ENCODE data around the gene ZNF496. TPM values are rescaled to one million over a fixed set of nuclear protein-coding genes. Genes with fewer than 3 reads are reported as not detected.
"Not testable (repeated sequence)": the region's sequence is repeated elsewhere in the genome, so short reads cannot be mapped to it uniquely, and the experiment has no call there.

Gene ZNF496
- total RNA-seq, 1 experiment from 2014 or later, result 45.0 TPM

DNA sequence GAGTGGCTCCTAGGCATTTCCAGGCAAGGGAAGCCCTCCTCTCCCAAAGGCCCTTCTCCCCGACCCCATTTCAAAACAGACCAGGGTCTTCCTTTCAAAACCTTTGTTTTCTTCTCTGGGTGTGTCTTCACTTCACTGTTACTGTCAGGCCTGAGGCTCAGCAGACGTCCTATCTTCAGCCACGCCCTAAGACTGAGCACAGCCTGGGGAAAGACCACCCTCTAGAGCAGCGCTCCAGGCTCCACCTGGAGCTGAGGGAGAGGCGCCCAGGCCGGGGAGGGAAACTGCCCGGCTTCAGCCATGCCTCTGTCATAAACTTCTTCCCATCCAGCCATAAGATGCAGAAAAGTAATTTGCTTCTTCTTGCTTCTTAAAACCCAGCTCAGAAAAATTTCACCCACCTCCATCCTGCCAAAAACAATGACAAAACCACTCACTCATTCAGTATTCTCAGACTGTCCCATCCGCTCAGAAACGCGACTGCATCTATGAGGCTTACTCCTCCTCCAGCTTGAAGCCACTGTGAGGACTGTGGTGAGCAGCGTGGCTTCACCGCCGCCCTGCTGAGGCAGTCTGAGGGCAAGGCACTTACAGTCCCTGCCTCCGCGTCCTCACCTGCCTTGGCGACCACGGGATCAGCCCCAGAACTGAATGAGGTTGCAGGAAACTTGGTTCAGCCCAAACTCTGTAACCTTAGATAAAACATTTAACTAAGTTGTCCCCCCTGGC lies 39.7 kb downstream of the ZNF496 start:
- DNase-seq (ENCODE audit: low spot score), result no peak

DNA sequence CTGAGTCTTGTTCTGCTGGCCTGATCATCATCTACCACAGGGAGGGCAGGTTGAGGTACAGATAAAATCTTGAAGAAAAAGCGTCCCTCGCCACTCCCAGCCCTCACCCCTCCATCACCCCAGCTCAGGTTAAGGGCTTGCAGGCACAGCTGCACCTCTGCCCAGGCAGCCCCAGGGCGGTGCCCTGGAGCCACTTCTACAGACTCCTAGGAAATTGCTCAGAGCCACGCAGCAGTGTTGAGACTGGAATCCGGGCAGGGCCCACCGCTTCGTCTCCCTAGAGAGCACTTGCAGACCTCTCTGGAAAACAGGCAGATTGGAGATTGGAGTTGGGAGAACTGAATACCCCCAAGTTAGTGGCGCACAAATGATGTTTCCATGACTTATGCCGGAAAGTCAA lies 40.5 kb downstream of the ZNF496 start:
- DNase-seq (ENCODE audit: low spot score), result no peak

DNA sequence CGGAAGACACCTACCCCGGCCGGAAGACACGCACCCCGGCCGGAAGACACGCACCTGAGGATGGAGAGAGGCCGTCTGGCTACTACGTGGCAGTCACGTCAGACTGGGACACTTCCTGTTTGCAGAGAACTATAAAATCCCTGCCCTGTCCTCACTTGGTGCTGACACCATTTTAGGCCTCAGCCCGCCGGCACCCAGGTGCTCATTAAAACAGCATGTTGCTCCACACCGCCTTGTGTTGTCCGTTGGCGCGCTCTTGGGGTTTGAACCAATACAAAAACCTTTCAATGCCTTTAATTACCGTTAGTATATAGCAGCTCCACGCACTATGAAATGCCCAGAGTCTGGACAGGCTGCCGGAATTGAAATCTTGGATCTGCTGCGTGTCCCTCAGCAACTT lies 41.1 kb downstream of the ZNF496 start:
- no peak for DNase-seq (ENCODE audit: low spot score)

DNA sequence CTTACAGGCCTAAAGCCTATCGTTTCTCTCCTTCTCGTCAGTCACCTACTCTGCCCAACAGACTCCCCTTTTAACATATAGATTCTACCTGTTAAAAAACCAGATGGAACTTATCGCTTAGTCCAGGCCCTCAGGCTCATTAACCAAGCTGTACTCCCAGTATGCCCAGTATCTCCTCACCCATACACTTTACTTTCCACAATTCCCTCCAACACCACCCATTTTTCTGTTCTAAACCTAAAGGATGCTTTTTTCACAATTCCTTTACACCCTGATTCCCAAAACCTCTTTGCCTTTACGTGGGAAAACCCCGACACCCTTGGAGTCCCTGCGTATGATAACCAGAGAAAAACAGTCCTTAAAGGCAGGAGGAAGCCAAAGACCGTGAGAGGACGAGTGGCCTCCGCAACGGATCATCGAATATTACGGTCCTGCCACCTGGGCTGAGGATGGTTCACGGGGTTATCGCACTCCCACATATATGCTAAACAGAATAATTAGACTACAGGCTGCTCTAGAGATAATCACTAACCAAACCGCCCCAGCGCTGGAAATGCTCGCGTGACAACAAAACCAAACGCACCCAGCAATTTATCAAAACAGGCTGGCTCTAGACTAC lies 42.3 kb downstream of the ZNF496 start:
- DNase-seq (ENCODE audit: low spot score), result not testable (repeated sequence)

DNA sequence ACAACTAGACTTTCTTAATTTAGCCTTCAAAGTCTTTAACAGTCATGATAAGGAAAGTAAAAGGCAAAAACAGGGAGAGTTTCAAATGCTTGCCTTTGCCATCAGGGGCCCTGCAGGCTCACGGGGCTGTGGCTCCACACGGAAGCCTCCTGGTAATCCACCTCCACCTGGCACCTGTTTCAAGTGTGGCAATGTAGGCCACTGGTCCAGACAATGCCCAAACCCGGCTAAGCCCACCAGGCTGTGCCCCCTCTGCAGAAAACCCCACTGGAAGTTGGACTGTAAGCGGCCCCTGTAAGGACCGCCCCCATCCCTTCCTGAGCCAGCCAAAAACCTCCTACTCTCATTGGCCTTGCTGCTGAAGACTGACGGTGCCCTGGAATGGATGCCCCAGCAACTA lies 43.3 kb downstream of the ZNF496 start:
- no peak for DNase-seq (ENCODE audit: low spot score)

DNA sequence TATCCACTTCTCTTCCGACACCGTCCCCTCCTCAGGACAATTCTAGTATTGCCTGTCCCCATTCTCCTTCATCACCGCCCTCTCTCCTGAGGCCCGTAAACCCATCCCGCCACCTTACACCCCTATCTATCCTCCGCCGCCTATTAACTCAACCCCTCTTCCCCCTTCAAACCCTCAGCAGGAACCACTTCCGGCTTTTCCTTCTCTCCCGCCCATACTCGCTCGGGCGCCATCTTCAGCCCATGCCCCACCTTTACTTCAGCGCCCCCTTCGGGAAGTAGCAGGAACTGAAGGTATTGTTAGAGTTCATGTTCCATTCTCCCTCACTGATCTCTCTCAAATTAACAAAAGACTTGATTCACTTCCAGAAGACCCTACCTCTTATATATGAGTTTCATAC lies 44.2 kb downstream of the ZNF496 start:
- no peak for DNase-seq (ENCODE audit: low spot score)

DNA sequence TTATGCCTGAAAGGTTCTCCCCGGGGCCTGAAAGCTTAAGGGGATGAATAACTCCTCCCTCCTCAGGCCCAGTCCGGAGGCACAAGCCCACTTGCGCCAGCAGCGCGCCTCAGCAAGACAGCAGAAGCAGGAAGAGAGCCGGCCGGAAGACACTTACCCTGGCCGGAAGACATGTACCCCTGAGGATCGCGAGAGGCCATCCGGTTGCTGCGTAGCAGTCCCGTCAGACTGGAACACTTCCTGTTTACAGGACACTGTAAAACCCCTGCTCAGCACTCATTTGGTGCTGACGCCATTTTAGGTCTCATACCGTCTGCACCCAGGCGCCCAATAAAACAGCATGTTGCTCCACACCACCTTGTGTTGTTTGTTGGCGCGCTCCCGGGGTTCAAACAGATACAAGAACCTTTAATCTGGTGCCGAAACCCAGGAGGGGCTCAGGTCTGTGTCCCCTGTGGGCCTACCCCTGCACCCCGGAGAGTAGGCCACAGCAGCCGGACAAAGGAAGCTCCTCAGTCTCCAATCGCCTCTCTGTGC lies 45.5 kb downstream of the ZNF496 start:
- no peak for DNase-seq (ENCODE audit: low spot score)

DNA sequence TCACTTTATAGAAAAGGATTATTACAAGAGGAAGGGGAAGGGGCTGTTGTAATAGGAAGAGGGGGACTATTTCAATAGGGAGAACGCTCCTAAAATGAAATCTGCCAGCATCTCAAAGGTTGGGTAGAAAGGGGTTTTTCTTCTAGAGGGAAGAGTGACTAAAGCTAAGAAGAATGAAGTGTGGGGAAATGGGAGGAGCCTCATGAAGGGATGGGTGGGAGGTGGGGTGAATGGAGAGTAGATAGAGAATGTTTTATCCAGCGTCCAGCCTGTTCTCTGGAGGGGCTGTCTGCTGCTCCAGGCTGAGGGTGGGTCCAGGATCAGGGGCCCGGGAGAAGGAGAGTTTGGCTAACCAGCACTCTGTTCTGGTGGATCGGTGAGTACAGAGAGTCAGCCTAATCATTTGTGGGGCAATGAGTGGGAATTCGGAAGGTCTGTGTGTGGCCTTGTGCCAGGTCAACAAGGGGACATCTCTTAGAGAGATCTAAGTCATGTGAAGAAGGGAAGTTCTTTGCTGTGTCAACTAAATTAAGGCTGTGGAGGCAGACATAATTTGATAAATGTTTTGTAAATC lies 50.6 kb downstream of the ZNF496 start:
- DNase-seq (ENCODE audit: low spot score), result peak; percentile 45

DNA sequence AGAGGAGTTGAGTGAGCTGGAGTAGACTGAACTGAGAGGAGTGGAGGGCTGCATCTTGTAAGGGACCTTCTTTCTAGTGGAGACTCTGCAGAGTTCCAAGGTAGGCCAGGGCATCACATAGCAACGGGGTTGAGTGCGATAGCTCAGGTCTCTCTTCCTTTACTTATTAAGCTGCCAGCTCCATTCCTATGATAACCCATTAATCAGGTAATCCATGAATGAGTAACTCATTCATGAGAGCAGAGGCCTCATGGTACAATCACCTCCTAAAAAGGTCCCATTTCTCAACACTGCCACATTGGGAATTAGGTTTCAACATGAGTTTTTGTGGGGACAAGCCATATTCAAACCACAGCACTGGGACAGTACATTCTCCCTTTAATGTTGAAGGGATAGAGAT lies 54.5 kb downstream of the ZNF496 start:
- no peak for DNase-seq (ENCODE audit: low spot score)

DNA sequence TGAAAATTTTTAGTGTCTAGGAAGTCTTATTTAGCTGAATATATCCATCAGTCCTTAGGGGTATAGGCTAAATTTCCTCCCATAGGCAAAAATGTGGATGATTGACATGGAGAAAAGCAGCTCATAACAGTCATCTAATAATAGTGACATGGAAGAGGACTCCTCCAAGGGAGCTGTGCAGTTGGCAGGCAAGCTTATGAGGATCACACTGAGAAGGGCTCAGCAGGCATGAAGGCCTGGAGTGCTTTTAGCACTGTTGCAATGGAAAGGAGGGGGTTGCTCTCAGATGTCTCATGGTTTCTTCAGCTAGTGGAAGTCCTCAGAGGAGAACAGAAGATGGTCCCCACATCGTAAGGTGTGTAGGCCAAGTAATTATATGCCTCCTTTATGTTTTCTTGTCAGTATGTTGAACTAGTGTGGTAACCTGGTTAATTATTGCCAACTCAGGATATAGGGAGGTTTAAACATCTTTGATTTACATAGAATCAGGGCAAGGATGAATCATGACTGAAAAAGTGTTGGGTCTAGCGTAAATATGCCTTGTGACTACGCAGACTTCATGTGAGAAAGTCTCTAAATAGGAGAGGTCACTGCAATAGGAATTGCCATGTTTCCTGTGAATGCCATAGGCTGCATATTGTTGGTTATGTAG lies 56.9 kb downstream of the ZNF496 start:
- no peak for DNase-seq (ENCODE audit: low spot score)

DNA sequence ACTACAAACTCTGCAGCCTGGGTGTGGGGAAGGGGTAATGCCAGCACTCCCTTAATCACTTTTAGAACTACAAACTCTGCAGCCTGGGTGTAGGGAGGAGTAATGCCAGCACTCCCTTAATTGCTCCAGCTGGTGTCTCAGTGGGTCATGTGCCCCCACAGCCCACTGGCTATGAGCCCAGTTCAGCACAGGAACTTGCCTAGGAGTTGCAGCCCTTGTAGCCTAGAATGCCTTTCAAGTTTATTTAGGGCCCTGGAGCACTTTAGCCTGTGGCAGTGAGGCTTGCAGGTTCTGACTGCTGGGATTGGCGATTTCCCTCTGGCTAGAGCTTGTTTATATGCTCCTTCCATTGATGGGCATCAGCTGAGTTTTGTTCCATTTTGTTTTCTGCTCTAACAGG lies 58.7 kb downstream of the ZNF496 start:
- no peak for DNase-seq (ENCODE audit: low spot score)

DNA sequence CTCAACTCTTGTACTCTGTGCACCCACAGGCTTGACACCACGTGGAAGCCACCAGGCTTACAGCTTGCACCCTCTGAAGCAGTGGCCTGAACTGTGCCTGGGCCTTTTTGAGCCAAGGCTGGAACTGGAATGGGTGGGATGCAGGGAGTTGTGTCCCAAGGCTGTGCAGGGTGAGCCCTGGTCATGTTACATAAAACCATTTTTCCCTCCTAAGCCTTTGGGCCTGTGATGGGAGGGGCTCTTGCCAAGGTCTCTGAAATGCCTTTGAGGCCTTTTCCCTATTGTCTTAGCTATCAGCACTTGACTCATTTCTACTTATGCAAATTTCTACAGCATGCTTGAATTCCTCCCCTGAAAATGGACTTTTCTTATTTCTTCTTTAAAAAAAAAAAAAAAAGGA lies 61.7 kb downstream of the ZNF496 start:
- no peak for DNase-seq (ENCODE audit: low spot score)

DNA sequence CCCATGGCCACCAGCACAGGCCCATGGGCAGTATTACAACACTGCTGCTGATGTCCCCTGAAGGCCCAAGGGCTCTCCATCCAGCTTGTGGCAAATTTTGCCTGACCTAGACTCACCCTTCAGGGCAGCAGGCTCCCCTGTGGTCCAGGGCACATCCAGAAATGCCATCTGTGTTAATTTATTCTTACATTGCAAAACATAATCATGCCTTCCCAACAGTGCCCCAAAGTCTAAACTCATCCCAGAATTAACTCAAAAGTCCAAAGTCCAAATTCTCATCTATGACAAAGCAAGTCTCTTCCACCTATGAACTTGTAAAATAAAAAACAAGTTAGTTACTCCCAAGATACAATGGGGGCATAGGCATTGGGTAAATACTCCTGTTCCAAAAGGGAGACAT lies 62.5 kb downstream of the ZNF496 start:
- no peak for DNase-seq (ENCODE audit: low spot score)

DNA sequence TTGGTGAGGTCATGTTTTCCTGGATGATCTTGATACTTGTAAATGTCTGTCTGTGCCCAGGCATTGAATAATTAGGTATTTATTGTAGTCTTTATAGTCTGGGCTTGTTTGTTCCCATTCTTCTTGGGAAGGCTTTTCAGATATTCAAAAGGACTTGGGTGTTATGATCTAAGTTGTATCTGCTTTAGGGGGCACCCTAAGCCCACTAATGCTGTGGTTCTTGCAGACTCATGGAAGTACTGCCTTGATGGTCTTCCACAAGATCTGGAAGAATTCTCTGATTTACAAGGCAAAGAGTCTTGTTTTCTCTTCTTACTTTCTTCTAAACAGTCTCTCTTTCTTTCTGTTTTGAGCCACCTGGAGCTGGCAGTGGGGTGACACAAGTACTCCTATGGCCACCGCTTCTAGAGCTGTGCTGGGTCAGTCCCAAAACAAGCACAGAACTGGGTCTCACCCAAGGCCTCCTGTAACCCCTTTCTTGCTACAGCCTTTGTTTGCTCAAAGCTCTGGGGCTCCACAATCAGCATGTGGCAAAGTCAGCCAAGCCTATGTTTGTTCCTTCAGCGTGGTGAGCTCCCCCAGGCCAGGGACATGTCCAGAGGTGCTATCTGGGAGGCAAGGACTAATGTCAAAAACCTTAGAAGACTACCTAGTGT lies 63.1 kb downstream of the ZNF496 start:
- no peak for DNase-seq (ENCODE audit: low spot score)

DNA sequence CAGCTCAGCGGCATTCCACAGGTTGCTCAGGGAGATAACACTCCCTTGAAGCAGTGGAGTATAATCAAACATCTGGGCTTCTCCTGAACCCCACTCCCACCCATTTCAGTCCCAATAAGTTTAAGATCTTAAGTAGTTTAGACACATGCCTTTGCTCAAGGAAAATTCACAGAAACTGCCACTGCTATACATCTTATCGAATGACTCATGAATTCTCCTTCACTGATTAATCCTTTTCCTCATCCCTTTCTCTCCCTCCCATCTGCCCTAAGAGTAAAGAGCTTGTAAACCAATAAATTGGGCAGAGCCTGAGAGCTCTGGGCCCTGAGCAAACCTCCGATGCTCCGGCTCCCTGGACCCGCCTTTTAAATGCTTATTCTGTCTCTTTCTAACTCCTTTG lies 65.6 kb downstream of the ZNF496 start:
- DNase-seq (ENCODE audit: low spot score), result peak; percentile 49

DNA sequence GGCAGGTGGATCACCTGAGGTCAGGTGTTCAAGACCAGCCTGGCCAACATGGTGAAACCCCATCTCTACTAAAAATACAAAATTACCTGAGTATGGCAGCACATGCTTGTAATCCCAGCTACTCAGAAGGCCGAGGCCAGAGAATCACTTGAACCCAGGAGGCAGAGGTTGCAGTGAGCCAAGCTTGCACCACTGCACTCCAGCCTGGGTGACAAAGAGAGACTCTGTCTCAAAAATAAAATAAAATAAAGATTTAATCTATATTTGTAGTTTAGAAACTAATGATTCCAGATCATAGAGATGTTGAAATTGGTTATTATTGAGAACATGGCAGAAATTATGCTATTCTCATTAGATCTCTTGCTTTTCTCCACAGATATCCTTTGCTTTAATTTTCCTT lies 75.9 kb downstream of the ZNF496 start, which contains the start of gene VN1R5:
Gene VN1R5, plus strand, starts transcription at position 301 of the 400 bp plus-strand sequence.
- not testable (repeated sequence) for DNase-seq (ENCODE audit: low spot score)

DNA sequence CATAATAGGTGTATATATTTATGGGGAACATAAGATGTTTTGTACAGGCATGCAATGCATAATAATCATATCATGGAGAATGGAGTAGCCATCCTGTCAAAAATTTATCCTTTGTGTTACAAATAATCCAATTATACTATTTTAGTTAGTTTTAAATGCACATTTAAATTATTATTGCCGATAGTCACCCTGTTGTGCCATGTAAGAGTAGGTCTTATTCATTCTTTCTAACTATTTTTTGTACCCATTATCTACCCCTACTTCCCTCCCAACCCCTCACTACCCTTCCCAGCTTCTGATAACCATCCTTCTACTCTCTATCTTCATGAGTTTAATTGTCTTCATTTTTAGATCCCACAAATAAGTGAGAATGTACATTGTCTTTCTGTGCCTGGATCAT lies 84.1 kb downstream of the ZNF496 start:
- no peak for DNase-seq (ENCODE audit: low spot score)

Other genes with a start within 250 kb of the ZNF496 start
- gene ZNF669, start 227.5 kb downstream of the ZNF496 start, total RNA-seq (2014; rRNA removed; shearing (Covaris generic)), result 14.9 and 22.8 TPM in 2 replicates
- 67.1 and 69.2 TPM in 2 replicates for gene ZNF124, start 159.8 kb downstream of the ZNF496 start, total RNA-seq (2014; rRNA removed; shearing (Covaris generic))
- not detected in 2 replicates for gene VN1R5, start 75.8 kb downstream of the ZNF496 start, total RNA-seq (2014; rRNA removed; shearing (Covaris generic))
- gene NLRP3, start 84.3 kb upstream of the ZNF496 start, total RNA-seq (2014; rRNA removed; shearing (Covaris generic)), result 0.24 and 0.43 TPM in 2 replicates
- not detected in 2 replicates for gene OR2B11, start 126.2 kb upstream of the ZNF496 start, total RNA-seq (2014; rRNA removed; shearing (Covaris generic))
- not detected in 2 replicates for gene OR2C3, start 204.6 kb upstream of the ZNF496 start, total RNA-seq (2014; rRNA removed; shearing (Covaris generic))
- gene GCSAML, start 217.3 kb upstream of the ZNF496 start, total RNA-seq (2014; rRNA removed; shearing (Covaris generic)), result 0.10 TPM in 1 of 2 replicates, not detected in the other

Measured in A172 (cell line).